Suprapubic skin (tissue), 4 donors: Measurements from ENCODE around the gene SCIMP.
"Not testable (repeated sequence)": the region's sequence is repeated elsewhere in the genome, so short reads cannot be mapped to it uniquely, and the experiment has no call there.

Source experiments
- CTCF ChIP-seq, 2 donors: fragments of 200-600 bp in 1 of 2; fragments of 450-650 bp in 1 of 2; sonication (generic) in 1 of 2; IDR thresholded peaks; one replicate each; pipeline ENCODE4 v1.5.1; 2016 to 2019; ENCODE audit warnings: antibody characterized with exemption in 2 of 2, mild to moderate bottlenecking in 1 of 2, moderate library complexity in 1 of 2
- POLR2A ChIP-seq, 2 donors: fragments of 450-650 bp; IDR thresholded peaks; one replicate each; pipeline ENCODE4 v1.6.1; 2017; ENCODE audit warnings: antibody characterized with exemption in 2 of 2, mild to moderate bottlenecking in 2 of 2, moderate library complexity in 2 of 2
- POLR2AphosphoS5 ChIP-seq, 3 donors: sonication (generic); formaldehyde crosslinking; IDR thresholded peaks; one replicate each; pipeline ENCODE4 v1.6.1; 2017; ENCODE audit warnings: antibody characterized with exemption in 3 of 3

- TF ChIP-seq CTCF, POLR2A, POLR2AphosphoS5 (IDR thresholded peaks at IDR 0.05): not testable (repeated sequence)
These were observed 1.2 kb downstream of the SCIMP start for GRCh38 chr17:5233492-5233891.
